GM12873 (cell line): ENCODE results near the gene KCNIP1.

Source experiments
- CTCF ChIP-seq: IDR thresholded peaks from 2 replicates; pipeline ENCODE4 v1.5.1; 2012; ENCODE audit warnings: low read depth, mild to moderate bottlenecking, moderate library complexity, low read length, control low read depth; ENCODE audit not compliant: insufficient read depth; ENCODE audit errors: missing control alignments

Gene KCNIP1

GRCh38 chr5:170557314-170557713 lies 53.5 kb downstream of the KCNIP1 start:
- TF ChIP-seq CTCF, result no peak

GRCh38 chr5:170559296-170559695 lies 55.5 kb downstream of the KCNIP1 start:
- TF ChIP-seq CTCF, result no peak

- no peak for TF ChIP-seq CTCF
These were observed 57.1 kb downstream of the KCNIP1 start for GRCh38 chr5:170560938-170561337.

GRCh38 chr5:170562166-170562874 lies 58.5 kb downstream of the KCNIP1 start:
- TF ChIP-seq CTCF, result no peak

GRCh38 chr5:170562875-170563228 lies 59.0 kb downstream of the KCNIP1 start:
- TF ChIP-seq CTCF, result no peak

GRCh38 chr5:170563824-170564567 lies 60.2 kb downstream of the KCNIP1 start:
- no peak for TF ChIP-seq CTCF

GRCh38 chr5:170565072-170565471 lies 61.3 kb downstream of the KCNIP1 start:
- no peak for TF ChIP-seq CTCF
